A549 treated with Hydrocortisone at 1 μM for 4 hours (cell line): ENCODE results near the gene TMEM273. TPM values are rescaled to one million over a fixed set of nuclear protein-coding genes. Genes with fewer than 3 reads are reported as not detected.

Source experiments
- total RNA-seq: library from RNA; stranded (reverse); fragments of 200-300 nt; extraction: Qiagen RNA extraction; gene quantifications from 5 replicates; pipeline ENCODE4 v1.2.3, GENCODE V29; 2022

TMEM273 gene, protein sequence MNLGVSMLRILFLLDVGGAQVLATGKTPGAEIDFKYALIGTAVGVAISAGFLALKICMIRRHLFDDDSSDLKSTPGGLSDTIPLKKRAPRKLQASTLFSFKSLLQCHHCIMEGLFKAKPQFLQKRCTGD
- not detected in 5 replicates for total RNA-seq

DNA sequence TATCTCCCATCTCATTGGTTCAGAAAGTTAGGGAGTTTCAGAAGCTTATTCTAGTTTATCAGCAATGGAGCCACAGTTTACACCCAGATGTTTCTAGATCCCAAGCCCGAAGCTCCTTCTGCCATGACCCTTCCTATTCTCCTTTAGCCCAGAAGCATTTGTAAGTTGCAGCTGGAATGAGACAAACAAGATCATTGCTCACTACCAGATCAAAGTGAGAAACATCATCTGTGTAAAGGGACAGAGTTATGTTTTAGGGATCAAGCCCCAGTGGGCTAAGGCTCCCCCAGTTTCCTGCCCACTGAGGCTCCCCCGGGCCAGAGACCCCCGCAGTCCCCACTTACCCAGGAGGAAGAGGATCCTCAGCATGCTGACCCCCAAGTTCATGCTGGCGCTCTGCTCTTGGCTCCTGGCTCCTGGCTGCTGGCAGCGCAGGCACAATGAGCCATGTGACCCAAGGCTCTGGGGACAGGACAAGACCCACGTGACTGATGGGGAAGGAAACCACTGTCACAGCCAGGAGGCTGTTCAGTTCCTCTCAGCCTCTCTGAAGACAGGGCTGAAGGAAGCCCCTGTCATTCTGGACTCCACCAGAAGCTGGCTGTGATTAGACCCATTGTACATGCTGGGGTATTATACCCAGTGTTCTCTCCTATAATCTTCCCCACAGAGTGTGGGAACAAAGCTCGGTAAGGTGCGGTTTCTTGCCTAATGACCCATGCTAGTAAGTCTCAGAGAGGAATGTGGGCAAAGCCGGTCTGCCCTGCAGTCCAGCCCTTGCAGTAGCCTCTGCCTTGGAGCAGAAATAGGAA, at the start of gene TMEM273:
TMEM273 (minus strand) TSS at position 442 of the 812 bp plus-strand sequence; CDS start at position 387, 55 bp downstream.

DNA sequence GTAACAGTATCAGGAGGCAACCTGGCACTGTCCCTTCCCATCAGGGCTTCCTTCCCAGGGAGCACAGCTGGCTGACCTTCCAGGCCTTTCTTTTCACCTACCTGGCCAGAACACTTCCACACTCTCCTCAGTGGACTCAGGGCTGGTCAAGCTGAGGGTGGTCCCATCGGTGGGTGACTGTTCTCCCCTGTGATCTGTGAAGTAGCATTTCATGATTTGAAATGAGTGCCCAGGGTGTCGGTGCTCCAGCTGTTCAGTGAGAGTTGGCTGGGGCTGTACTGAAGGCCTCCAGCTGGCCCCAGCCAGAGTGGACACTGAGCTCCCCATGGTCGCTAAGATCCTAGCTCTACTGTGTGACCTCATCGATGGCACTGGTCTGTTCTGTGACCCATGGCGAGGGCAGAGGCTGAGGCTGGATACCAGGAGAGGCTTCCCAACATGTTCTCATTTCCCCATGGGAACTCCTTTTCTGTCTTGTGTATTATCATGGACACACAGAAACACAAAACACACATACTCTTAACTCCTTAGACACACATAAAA, 54.4 kb downstream of the TMEM273 start, which contains the start of gene FAM170B:
FAM170B (minus strand) TSS at position 316 of the 543 bp plus-strand sequence; CDS start at position 213, 103 bp downstream.

DNA sequence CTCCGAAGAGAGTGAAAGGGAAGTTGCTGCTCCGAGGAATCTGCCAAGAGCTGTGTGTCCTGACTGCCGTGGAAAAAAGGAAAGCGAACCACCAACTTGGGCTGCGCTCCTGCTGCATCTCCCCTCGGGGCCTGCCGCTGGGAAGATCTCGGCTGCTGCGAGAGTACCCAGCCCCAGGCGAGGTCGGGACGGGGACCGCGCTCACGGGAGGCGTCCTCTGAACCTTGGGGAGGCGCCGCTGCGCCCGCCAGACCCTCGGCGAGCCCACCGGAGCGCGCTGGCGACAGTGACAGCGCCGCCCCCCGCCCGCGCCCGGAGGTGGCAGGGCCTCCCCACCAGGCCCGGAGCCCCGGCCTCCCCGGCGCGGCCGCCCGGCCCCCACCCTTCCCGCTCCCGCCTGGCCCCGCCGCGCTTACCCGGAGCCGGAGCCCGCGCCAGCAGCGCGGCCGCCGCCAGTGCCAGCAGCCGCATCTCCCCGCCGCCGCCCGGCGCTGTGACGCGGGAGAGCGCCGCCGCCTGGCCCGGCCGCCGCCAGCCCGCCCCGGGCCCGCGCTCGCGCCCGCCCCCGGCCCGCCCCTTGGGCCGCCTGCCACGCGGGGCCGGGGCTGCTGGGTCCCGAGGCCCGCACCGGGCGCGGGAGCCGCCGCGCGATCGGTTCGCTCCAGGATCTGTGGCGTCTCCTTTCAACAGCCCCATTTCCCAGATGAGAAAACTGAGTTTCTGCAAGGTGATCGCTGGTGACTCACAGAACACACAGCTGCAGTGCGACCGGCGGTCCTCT, 73.0 kb downstream of the TMEM273 start, which contains the start of gene VSTM4:
VSTM4 (minus strand) TSS at position 508 of the 781 bp plus-strand sequence; CDS start at position 471, 37 bp downstream.

Other genes with a start within 250 kb of the TMEM273 start
- not detected in 5 replicates for gene LRRC18, start 248.6 kb downstream of the TMEM273 start, total RNA-seq
- gene VSTM4, start 72.9 kb downstream of the TMEM273 start, total RNA-seq = 0.24 to 0.44 TPM (median 0.28 TPM) in 5 replicates
- gene FAM170B, start 54.4 kb downstream of the TMEM273 start, total RNA-seq = not detected in 5 replicates
- gene C10orf71, start 110.8 kb upstream of the TMEM273 start, total RNA-seq = not detected in 5 replicates
- 0.03 to 0.08 TPM (median 0.06 TPM) in 3 of 5 replicates, not detected in the others for gene DRGX, start 207.7 kb upstream of the TMEM273 start, total RNA-seq